GF-D8 (cell line): ENCODE results near the gene PTTG1IP.

Experiments
- DNase-seq: peaks from one replicate; lab custom pipeline; 2025; lab: John Stamatoyannopoulos, UW

PTTG1IP gene

GRCh38 chr21:44800971-44801467 is 72.5 kb downstream of the PTTG1IP start:
- DNase-seq, result no peak

- DNase-seq, result no peak
Measured at GRCh38 chr21:44800103-44800502, 73.4 kb downstream of the PTTG1IP start.

- DNase-seq, result no peak
Measured at GRCh38 chr21:44799646-44800045, 73.8 kb downstream of the PTTG1IP start.
